GM21723 (cell line): ENCODE results near the gene ADD3.
A peak's percentile ranks its signal among the peaks of the same experiment; 100 is the strongest.

Experiments
- ATAC-seq: cut with Tn5 transposase; IDR thresholded peaks from one replicate; pipeline ENCODE4 v1.9.1; 2021; ENCODE audit warnings: mild to moderate bottlenecking, moderate library complexity; ENCODE audit not compliant: unreplicated experiment

ADD3 gene

GRCh38 chr10:109998513-109998912 is 9.3 kb upstream of the ADD3 start:
- ATAC-seq: no peak

GRCh38 chr10:110002801-110003523 is 4.8 kb upstream of the ADD3 start:
- no peak for ATAC-seq

- ATAC-seq: no peak
Measured at GRCh38 chr10:110003524-110003885, 4.3 kb upstream of the ADD3 start.

- ATAC-seq: no peak
Measured at GRCh38 chr10:110005719-110006118, 2.1 kb upstream of the ADD3 start.

GRCh38 chr10:110006358-110007160 is 1.2 kb upstream of the ADD3 start:
- no peak for ATAC-seq

- ATAC-seq: peak; percentile 47
Measured at GRCh38 chr10:110007161-110007700, 553 bp upstream of the ADD3 start.

- peak; percentile 31 for ATAC-seq
Measured at GRCh38 chr10:110008518-110009339, 945 bp downstream of the ADD3 start.

GRCh38 chr10:110009736-110010475 is 2.1 kb downstream of the ADD3 start:
- peak; percentile 33 for ATAC-seq

GRCh38 chr10:110010486-110011378 is 2.9 kb downstream of the ADD3 start:
- no peak for ATAC-seq

- no peak for ATAC-seq
Measured at GRCh38 chr10:110011681-110012080, 3.9 kb downstream of the ADD3 start.

- ATAC-seq: no peak
Measured at GRCh38 chr10:110013630-110014293, 6.0 kb downstream of the ADD3 start.

- ATAC-seq: no peak
Measured at GRCh38 chr10:110016039-110016438, 8.3 kb downstream of the ADD3 start.

- no peak for ATAC-seq
Measured at GRCh38 chr10:110017052-110017451, 9.3 kb downstream of the ADD3 start.

GRCh38 chr10:110017907-110018306 is 10.1 kb downstream of the ADD3 start:
- ATAC-seq: no peak

GRCh38 chr10:110020265-110020664 is 12.5 kb downstream of the ADD3 start:
- ATAC-seq: no peak

GRCh38 chr10:110022716-110023504 is 15.1 kb downstream of the ADD3 start:
- no peak for ATAC-seq

GRCh38 chr10:110023785-110024465 is 16.1 kb downstream of the ADD3 start:
- ATAC-seq: no peak

- no peak for ATAC-seq
Measured at GRCh38 chr10:110029450-110029849, 21.7 kb downstream of the ADD3 start.
